Heart right ventricle (tissue), 16 donors: Measurements from ENCODE around the gene TSTD2. TPM values are rescaled to one million over a fixed set of nuclear protein-coding genes. Genes with fewer than 3 reads are reported as not detected.
"Not testable (repeated sequence)": the region's sequence is repeated elsewhere in the genome, so short reads cannot be mapped to it uniquely, and the experiment has no call there.

Experiments used
- ATAC-seq, 8 donors: fragments of 200-7000 bp; cut with Tn5 transposase; one replicate each; pipeline ENCODE4 v1.9.1; 2020; ENCODE audit warnings: mild to moderate bottlenecking in 8 of 8, moderate library complexity in 8 of 8, moderate number of reproducible peaks in 1 of 8
- DNase-seq, 2 donors: peaks; one replicate each; pipeline ENCODE4 v3.0.0-alpha.2; 2020
- H3K27ac ChIP-seq, 10 donors: fragments of 200-600 bp; sonication (generic) in 2 of 10; one replicate each; pipeline versions ENCODE4 v1.5.0 to v1.8.0; 2020 to 2022; ENCODE audit warnings: mild to moderate bottlenecking in 3 of 10
- H3K27me3 ChIP-seq, 7 donors: fragments of 200-600 bp; one replicate each; pipeline ENCODE4 v1.8.0; 2021 to 2022; ENCODE audit warnings: mild to moderate bottlenecking in 2 of 7
- H3K36me3 ChIP-seq, 9 donors: fragments of 200-600 bp; sonication (generic) in 1 of 9; one replicate each; pipeline versions ENCODE4 v1.5.0 to v1.8.0; 2020 to 2022; ENCODE audit warnings: mild to moderate bottlenecking in 2 of 9
- H3K4me1 ChIP-seq, 9 donors: fragments of 200-600 bp; sonication (generic) in 1 of 9; one replicate each; pipeline versions ENCODE4 v1.5.0 to v1.8.0; 2020 to 2022; ENCODE audit warnings: mild to moderate bottlenecking in 4 of 9
- H3K4me3 ChIP-seq, 10 donors: fragments of 200-600 bp; sonication (generic) in 2 of 10; one replicate each; pipeline versions ENCODE4 v1.5.0 to v1.8.0; 2020 to 2022; ENCODE audit warnings: mild to moderate bottlenecking in 7 of 10, moderate library complexity in 2 of 10
- H3K9me3 ChIP-seq, 11 donors: fragments of 200-600 bp in 10 of 11; sonication (generic) in 2 of 11; one replicate each; pipeline versions ENCODE4 v1.5.0 to v1.8.0; 2013 to 2022; ENCODE audit warnings: mild to moderate bottlenecking in 2 of 11, control low read depth in 1 of 11, moderate library complexity in 1 of 11
- CTCF ChIP-seq, 9 donors: fragments of 200-600 bp; sonication (generic) in 2 of 9; IDR thresholded peaks; one replicate each; pipeline versions ENCODE4 v1.5.0 to v1.8.0; 2021 to 2022; ENCODE audit warnings: antibody characterized with exemption in 9 of 9, mild to moderate bottlenecking in 5 of 9, moderate library complexity in 1 of 9
- WGBS, 2 donors: extraction: QIAGEN DNeasy Blood & Tissue Kit; methylation state at CpG; one replicate each; pipeline ENCODE4 v1.1.7; 2013; ENCODE audit warnings: inconsistent platforms in 1 of 2; 5-methylcytosine and 5-hydroxymethylcytosine counted together
- intact Hi-C, 10 donors: fragments of 100-400 bp; cut with DNase I; formaldehyde crosslinking; loops; one replicate each; pipeline versions ENCODE4 v1.11.1 to v1.14.2; 2022
- polyA plus RNA-seq, 2 donors: library from polyadenylated mRNA; stranded (reverse); fragments of 200-250 nt; gene quantifications; one replicate each; pipeline ENCODE4 v1.2.3, GENCODE V29; 2013
- total RNA-seq, 10 donors: library from RNA; stranded (reverse); fragmentation: NEBNext Ultra II Directional in 3 of 10; extraction: Animal tissue kit (Norgen Biotek cat#: 25700) in 3 of 10; gene quantifications; one replicate each; pipeline versions ENCODE4 v1.2.1 to v1.2.4, GENCODE V29; 2021 to 2023
- donor health status: Arrhythmogenic right ventricular cardiomyopathy.
- donor health status: ischemic (EF 13 %, LVEDD 7.1; RV severe dilation, severe dysfunction).
- donor health status: healthy with polysubstance abuse.
- donor health status: DM: no; HTN: yes; CAD: no.
- donor health status: DM: no; HTN: no; CAD: no.
- donor health status: ischemic (EF 25% LVEDD 6.9; RV normal size, moderate dysfunction).
- donor health status: ischemic (EF 25% LVEDD 5.7; RV mildly dilated, moderate dysfunction).
- donor health status: healthy.
- donor health status: DM: yes; HTN: yes; CAD: no.
- donor health status: Ischemic cardiomyopathy.
- donor health status: ischemic (EF 35%, LVEDD 5.7; RV mildly dilated, moderate dysfunction).
- donor health status: nonischemic (EF 11% LVEDD 7.7; RV severe dilation, severe dysfunction).
- donor health status: DM: yes; HTN: yes; CAD: no.
- donor health status: PGD.
- donor health status: ischemic (EF 29% LVEDD 5.4; RV normal size, mild dysfunction).
- donor health status: nonischemic (EF 23%, LVEDD 6.1; RV moderate dilation, normal function).

The TSTD2 gene
- total and polyA plus RNA-seq, 12 donors: 8.5 to 29.4 (median 22.8) TPM

DNA sequence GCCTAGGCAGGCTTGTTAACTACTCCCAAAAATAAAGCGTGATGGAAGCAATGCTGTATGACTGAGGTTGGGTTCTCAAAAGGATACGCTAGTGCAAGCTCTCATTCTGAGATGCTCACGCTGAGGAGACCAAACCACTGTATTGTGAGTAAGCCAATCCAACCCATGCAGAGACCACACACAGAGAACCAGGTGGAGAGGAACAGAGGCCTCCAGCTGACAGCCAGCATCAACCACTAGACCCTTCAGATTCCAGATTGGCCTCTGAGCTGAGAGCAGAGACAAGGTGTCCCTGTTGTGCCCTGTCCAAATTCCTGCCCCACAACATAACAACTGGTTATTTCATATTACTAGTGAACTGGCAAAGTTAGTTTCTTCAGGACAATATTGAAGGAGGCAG, 4.5 kb downstream of the TSTD2 start:
- peaks cover 0 to 39% (median 0%) of the 10 kb centered on the region in 9 donors for H3K36me3 ChIP-seq
- DNase-seq (no peak), ATAC-seq (no peak)
- TF ChIP-seq CTCF (IDR thresholded peaks at IDR 0.05): no peak
- peaks cover 0 to 54% (median 28%) of the 10 kb centered on the region in 9 donors for H3K4me1 ChIP-seq
- no peak overlapping the region for H3K4me3 ChIP-seq
- H3K27ac ChIP-seq: peak overlapping the region in 7 of 10 donors; percentile 14 to 53 (median 45)
- no peaks in the 10 kb centered on the region for H3K9me3 ChIP-seq
- intact Hi-C loops: loop anchor here in 1 of 10 donors (10.0 kb wide), 1 partner anchor 774 kb away; the partner anchor contains the start of gene ZNF782
- H3K27me3 ChIP-seq: no peaks in the 10 kb centered on the region
- 65 to 77% methylated on average over 3 of the region's 3 CpGs for WGBS, 2 donors

GRCh38 chr9:97627624-97628023, 5.5 kb downstream of the TSTD2 start:
- Histone ChIP-seq H3K27ac (peak overlapping the region in 6 of 10 donors; percentile 4 to 53 (median 47)), H3K27me3 (no peaks in the 10 kb centered on the region), H3K4me3 (no peak overlapping the region), H3K4me1 (peaks cover 0 to 58% (median 28%) of the 10 kb centered on the region in 9 donors), H3K36me3 (peaks cover 0 to 49% (median 0%) of the 10 kb centered on the region in 9 donors), H3K9me3 (no peaks in the 10 kb centered on the region)
- no peak for DNase-seq
- WGBS, 2 donors: 67 to 69% methylated on average over 5 of the region's 5 CpGs
- no peak for TF ChIP-seq CTCF (IDR thresholded peaks at IDR 0.05)
- intact Hi-C loops: loop anchor here in 1 of 10 donors (10.0 kb wide), 1 partner anchor 773 kb away; the partner anchor contains the start of gene ZNF782
- ATAC-seq: no peak

DNA sequence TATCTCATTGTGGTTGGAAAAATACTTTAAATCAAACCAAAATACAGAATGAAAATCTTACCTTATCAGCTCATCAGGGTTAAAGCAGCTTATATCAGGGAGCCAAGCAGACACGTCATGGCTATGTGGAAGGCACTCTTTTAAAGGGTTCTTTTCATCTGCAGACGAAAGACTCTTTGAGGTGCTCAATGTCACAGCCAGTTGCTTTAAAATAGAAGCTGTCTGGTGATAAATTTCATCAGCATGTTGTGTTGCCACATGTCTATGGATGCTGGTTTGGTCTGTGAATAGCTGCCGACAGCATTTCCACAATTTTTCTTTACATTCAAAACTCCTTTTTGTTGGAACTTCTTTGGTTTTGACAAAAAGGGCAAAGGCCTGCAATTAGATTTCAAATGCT, 7.5 kb downstream of the TSTD2 start:
- DNase-seq (no peak), ATAC-seq (peak in 7 of 8 donors; percentile 40 to 80 (median 73))
- intact Hi-C loops: loop anchor here in 1 of 10 donors (10.0 kb wide), 1 partner anchor 771 kb away; the partner anchor contains the start of gene ZNF782
- Histone ChIP-seq H3K27me3 (no peaks in the 10 kb centered on the region), H3K27ac (peak overlapping the region in 9 of 10 donors; percentile 6 to 71 (median 52)), H3K4me3 (peak overlapping the region in 6 of 10 donors; percentile 12 to 33 (median 30)), H3K4me1 (peaks cover 0 to 45% (median 15%) of the 10 kb centered on the region in 9 donors), H3K36me3 (peaks cover 0 to 68% (median 3%) of the 10 kb centered on the region in 9 donors), H3K9me3 (no peaks in the 10 kb centered on the region)
- no peak for TF ChIP-seq CTCF (IDR thresholded peaks at IDR 0.05)
- 28 to 50% methylated on average over 3 of the region's 3 CpGs for WGBS, 2 donors

GRCh38 chr9:97623946-97624345, 9.2 kb downstream of the TSTD2 start:
- Histone ChIP-seq H3K27me3 (no peaks in the 10 kb centered on the region), H3K9me3 (no peaks in the 10 kb centered on the region), H3K27ac (peak overlapping the region in 4 of 10 donors; percentile 45 to 71 (median 56)), H3K36me3 (peaks cover 0 to 85% (median 9%) of the 10 kb centered on the region in 9 donors), H3K4me3 (peak overlapping the region in 4 of 10 donors; percentile 29 to 33 (median 32)), H3K4me1 (peaks cover 0 to 34% (median 14%) of the 10 kb centered on the region in 9 donors)
- 61 to 70% methylated on average over 1 of the region's 1 CpG for WGBS, 2 donors
- TF ChIP-seq CTCF (IDR thresholded peaks at IDR 0.05): no peak
- DNase-seq (no peak), ATAC-seq (peak in 2 of 8 donors; percentile 11 to 38)
- intact Hi-C loops: loop anchor here in 1 of 10 donors (10.0 kb wide), 1 partner anchor 769 kb away; the partner anchor contains the start of gene ZNF782

- H3K4me3 ChIP-seq, DNase-seq, ATAC-seq, H3K27me3 ChIP-seq, H3K9me3 ChIP-seq: not testable (repeated sequence)
- peaks cover 0 to 99% (median 9%) of the 10 kb centered on the region in 9 donors for H3K36me3 ChIP-seq
- peaks cover 0 to 19% (median 0%) of the 10 kb centered on the region in 9 donors for H3K4me1 ChIP-seq
- intact Hi-C loops: loop anchor here in 1 of 10 donors (10.0 kb wide), 1 partner anchor 768 kb away; the partner anchor contains the start of gene ZNF782
- peak overlapping the region in 2 of 10 donors; percentile 11 to 37 for H3K27ac ChIP-seq
- WGBS, 2 donors: 96 to 97% methylated on average over 5 of the region's 5 CpGs
Observed at GRCh38 chr9:97622483-97622882, 10.7 kb downstream of the TSTD2 start.

DNA sequence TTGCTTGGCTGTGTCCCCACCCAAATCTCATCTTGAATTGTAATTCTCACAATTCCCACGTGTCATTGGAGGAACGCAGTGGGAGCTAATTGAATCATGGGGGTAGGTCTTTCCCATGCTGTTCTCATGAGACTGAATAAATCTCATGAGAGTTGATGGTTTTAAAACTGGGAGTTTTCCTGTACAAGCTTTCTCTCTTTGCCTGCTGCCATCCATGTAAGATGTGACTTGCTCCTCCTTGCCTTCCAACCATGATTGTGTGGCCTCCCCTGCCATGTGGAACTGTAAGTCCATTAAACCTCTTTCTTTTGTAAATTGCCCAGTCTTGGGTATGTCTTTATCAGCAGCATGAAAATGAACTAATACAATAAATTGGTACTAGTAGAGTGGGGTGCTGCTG, 13.1 kb downstream of the TSTD2 start:
- H3K27ac ChIP-seq, DNase-seq, H3K9me3 ChIP-seq, H3K27me3 ChIP-seq, ATAC-seq, H3K4me3 ChIP-seq: not testable (repeated sequence)
- peaks cover 0 to 96% (median 11%) of the 10 kb centered on the region in 9 donors for H3K36me3 ChIP-seq
- 88 to 92% methylated on average over 2 of the region's 2 CpGs for WGBS, 2 donors
- peaks cover 0 to 18% (median 8%) of the 10 kb centered on the region in 9 donors for H3K4me1 ChIP-seq
- intact Hi-C loops: loop anchor here in 1 of 10 donors (10.0 kb wide), 1 partner anchor 765 kb away; the partner anchor contains the start of gene ZNF782
